Testis (tissue), 3 donors: ENCODE results near the gene JAK3. TPM values are rescaled to one million over a fixed set of nuclear protein-coding genes. Genes with fewer than 3 reads are reported as not detected.

Experiments
- DNase-seq: peaks from one replicate; pipeline ENCODE4 v3.0.0-alpha.2; 2019
- H3K27ac ChIP-seq, 2 donors: fragments of 200-600 bp; sonication (generic); one replicate each; pipeline ENCODE4 v1.5.1; 2019
- H3K27me3 ChIP-seq: fragments of 200-600 bp; sonication (generic); one replicate; pipeline ENCODE4 v1.5.1; 2019
- H3K36me3 ChIP-seq: fragments of 200-600 bp; sonication (generic); one replicate; pipeline ENCODE4 v1.5.1; 2017; ENCODE audit warnings: low read depth; ENCODE audit errors: missing control alignments
- H3K4me1 ChIP-seq: fragments of 200-600 bp; sonication (generic); one replicate; pipeline ENCODE4 v1.5.1; 2019
- H3K4me3 ChIP-seq, 2 donors: fragments of 200-600 bp; sonication (generic); one replicate each; pipeline ENCODE4 v1.5.1; 2017 to 2019
- H3K9me3 ChIP-seq: fragments of 200-600 bp; sonication (generic); one replicate; pipeline ENCODE4 v1.5.1; 2017
- POLR2A ChIP-seq: fragments of 450-650 bp; IDR thresholded peaks from one replicate; pipeline ENCODE4 v1.6.1; 2017; ENCODE audit warnings: antibody characterized with exemption, mild to moderate bottlenecking, moderate library complexity
- WGBS, 2 donors: methylation state at CpG; one replicate each; pipeline ENCODE4 v1.1.5; 2018; 5-methylcytosine and 5-hydroxymethylcytosine counted together
- intact Hi-C: fragments of 100-400 bp; cut with DNase I; formaldehyde crosslinking; loops from one replicate; pipeline ENCODE4 v1.15.1; 2023; ENCODE audit warnings: low total_unique reads
- polyA plus RNA-seq: library from polyadenylated mRNA; stranded (reverse); fragments of 350-450 nt; fragmentation: Illumina TruSeq; extraction: RNeasy Lipid Tissue Mini Kit (QIAGEN cat#74804); gene quantifications from one replicate; pipeline ENCODE4 v1.2.3, GENCODE V29; 2014; ENCODE audit warnings: low read depth, low replicate concordance; ENCODE audit not compliant: insufficient read depth
- total RNA-seq, 2 donors: library from RNA; depleted of rRNA; stranded (reverse); fragments of >200 nt; gene quantifications; one replicate each; pipeline ENCODE4 v1.2.3, GENCODE V29; 2016
- TF ChIP-seq, protein P1 (sequence below), 3 experiments: fragments of 450-650 bp in 2 of 3; fragments of 200-600 bp in 1 of 3; sonication (generic) in 1 of 3; IDR thresholded peaks; one replicate each; pipeline ENCODE4 v1.5.1; 2016 to 2019; ENCODE audit warnings: antibody characterized with exemption in 3 of 3, mild to moderate bottlenecking in 2 of 3, moderate library complexity in 1 of 3

Gene JAK3
- total and polyA plus RNA-seq, 3 donors from 2014 or later, result 3.5 to 10.5 (median 5.0) TPM

DNA sequence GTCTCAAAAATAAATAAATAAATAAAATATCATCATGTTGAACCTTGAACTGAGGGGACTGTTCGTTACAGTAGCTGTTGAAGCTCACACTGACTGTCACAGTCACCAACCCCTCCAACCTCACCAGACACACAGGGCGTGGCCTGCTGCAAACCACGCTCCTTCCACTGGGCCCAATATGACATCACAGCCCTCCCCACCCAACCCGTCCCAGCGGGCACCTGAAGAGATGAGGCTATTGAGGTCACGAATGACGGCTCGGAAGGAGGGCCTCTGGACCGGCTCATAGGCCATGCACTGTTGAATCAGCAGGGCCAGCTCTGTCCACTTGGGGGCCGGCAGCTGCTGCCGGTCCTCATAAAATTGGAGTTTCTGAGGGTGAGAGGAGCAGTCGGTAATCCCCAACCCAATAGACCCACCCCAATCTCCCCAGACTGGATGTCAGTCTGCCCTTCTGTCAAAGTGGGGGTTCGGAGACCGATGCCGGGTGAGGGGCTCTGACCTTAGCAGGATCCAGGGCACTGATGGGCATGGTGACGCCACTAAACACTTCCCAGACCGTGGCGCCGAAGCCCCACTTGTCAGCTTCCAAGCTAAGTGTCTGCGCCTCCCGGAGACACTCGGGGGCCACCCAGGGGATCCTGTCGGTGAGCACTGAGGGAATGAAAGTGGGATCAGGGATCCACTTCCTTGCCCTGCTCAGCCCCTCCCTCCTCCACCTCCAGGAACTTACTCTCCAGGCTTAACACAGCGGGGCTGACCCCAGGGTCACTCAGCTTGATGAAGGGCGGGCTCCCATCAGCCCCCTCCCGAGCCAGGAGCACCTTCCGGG, 13.2 kb downstream of the JAK3 start:
- DNase-seq, result no peak
- H3K4me3 ChIP-seq, result no peak overlapping the region
- H3K36me3 ChIP-seq, result no peaks in the 10 kb centered on the region
- no peak for TF ChIP-seq POLR2A
- TF ChIP-seq, protein P1, sequence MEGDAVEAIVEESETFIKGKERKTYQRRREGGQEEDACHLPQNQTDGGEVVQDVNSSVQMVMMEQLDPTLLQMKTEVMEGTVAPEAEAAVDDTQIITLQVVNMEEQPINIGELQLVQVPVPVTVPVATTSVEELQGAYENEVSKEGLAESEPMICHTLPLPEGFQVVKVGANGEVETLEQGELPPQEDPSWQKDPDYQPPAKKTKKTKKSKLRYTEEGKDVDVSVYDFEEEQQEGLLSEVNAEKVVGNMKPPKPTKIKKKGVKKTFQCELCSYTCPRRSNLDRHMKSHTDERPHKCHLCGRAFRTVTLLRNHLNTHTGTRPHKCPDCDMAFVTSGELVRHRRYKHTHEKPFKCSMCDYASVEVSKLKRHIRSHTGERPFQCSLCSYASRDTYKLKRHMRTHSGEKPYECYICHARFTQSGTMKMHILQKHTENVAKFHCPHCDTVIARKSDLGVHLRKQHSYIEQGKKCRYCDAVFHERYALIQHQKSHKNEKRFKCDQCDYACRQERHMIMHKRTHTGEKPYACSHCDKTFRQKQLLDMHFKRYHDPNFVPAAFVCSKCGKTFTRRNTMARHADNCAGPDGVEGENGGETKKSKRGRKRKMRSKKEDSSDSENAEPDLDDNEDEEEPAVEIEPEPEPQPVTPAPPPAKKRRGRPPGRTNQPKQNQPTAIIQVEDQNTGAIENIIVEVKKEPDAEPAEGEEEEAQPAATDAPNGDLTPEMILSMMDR (IDR thresholded peaks at IDR 0.05), result no peak
- H3K27ac ChIP-seq, result no peak overlapping the region
- intact Hi-C loops, result no loop called here
- WGBS, 2 donors, result 85 to 88% methylated on average over 10 to 27 of the region's 27 CpGs
- peaks cover 3% of the 10 kb centered on the region for H3K4me1 ChIP-seq
- no peaks in the 10 kb centered on the region for H3K27me3 ChIP-seq
- H3K9me3 ChIP-seq, result no peaks in the 10 kb centered on the region

DNA sequence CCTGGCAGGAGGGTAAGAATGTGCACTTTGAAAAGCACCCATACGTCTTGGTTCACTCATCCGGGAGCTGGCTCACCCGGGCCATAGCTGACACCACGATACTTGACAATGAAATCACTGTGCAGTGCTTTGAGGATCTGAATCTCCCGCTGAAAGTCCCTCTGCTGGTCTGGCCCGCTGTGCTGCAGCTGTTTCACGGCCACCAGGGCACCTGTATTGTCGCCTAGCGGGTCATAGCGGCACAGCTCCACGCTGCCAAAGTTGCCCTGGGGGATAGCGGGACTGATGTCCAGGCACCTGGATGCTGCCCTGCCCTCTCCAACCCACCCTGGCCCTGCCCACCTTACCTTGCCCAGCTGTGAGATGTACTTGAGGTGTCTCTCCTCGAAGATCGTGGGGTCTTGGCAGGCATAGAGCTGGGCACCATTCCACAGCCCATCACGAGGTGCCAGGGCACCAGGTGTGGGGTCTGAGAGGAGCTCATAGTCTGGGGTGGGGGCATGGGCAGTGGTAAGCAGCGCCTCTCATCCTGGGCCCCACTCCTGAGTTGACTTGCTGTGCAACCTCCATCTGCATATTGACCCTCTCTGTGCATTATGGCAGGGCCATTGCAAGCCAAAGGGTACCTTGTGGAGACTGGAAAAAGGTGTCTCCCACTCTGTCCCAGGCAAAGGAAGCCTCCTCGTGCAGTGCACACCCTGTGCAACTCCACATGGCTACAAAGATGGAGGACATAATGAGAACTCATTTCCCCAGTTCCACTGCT, 15.2 kb downstream of the JAK3 start:
- no peaks in the 10 kb centered on the region for H3K27me3 ChIP-seq
- H3K36me3 ChIP-seq, result no peaks in the 10 kb centered on the region
- intact Hi-C loops, result no loop called here
- no peak for DNase-seq
- H3K9me3 ChIP-seq, result no peaks in the 10 kb centered on the region
- H3K4me1 ChIP-seq, result peaks cover 3% of the 10 kb centered on the region
- no peak overlapping the region for H3K4me3 ChIP-seq
- H3K27ac ChIP-seq, result no peak overlapping the region
- TF ChIP-seq POLR2A, result no peak
- TF ChIP-seq, protein P1 (IDR thresholded peaks at IDR 0.05), result no peak
- WGBS, 2 donors, result 83 to 87% methylated on average over 4 to 17 of the region's 17 CpGs

DNA sequence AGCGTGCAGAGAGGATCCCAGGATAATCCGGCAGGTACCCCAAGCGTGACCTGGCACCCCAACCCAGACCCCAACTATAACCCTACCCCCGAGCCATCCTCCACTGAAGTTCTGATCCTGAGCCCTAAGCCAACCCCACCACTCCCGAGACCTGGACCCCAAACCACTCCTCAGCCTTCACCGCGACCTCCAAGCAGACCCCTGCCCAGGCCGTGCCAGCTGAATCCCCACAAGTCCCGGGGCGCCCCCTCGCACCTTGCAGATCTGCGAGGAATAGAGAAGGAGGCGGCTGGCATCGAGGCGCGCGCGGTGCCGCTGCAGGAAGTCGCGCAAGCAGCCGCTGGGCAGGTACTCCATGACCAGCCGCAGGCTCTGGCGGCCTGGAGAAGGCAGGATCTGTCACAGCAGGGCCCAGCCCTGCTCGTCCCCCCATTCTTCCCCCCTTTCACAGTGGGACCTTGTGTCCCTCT, 16.3 kb downstream of the JAK3 start:
- no peaks in the 10 kb centered on the region for H3K27me3 ChIP-seq

DNA sequence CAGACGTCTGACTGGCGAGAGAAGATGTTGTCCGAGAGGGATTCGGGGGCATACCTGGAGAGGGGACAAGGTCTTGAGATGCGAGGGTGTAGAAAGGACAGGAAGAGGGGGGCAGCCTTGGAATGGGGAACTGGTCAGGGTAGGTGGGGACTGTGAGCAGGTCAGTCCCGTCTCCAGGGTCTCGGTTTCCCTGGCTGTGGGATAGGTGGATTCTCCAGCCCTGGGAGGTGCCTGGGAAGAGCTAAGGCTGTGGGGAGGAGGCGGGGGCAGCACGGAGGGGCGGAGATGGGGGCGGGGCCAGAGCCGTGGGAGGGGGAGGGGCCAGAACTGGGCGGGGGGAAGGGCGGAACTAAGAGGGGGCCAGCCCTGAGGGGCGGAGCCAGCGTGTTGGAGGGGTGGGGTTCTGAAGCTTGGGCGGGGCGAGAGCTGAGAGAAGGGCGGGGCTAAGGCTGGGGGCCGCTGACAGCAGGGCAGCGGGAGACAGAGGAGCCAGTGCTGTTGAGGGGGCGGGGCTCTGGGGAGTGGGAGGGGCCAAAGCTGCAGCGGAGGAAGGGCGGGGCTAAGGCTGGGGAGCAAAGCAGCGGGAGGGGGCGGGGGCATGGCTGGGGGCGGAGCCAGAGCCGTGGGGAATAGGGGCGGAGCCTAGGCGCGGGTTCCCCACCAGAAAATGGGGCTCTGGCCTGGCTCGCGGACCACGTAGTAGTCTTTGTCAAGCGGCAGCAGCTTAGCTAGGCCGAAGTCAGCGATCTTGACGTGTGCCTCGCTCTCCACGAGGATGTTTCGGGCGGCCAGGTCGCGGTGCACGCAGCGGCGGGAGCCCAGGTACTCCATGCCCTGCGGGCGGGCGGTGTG, 17.0 kb downstream of the JAK3 start:
- no peaks in the 10 kb centered on the region for H3K36me3 ChIP-seq
- H3K27me3 ChIP-seq, result no peaks in the 10 kb centered on the region
- peak; percentile 86 for DNase-seq
- TF ChIP-seq POLR2A, result no peak
- TF ChIP-seq, protein P1 (IDR thresholded peaks at IDR 0.05), result no peak
- peak overlapping the region; percentile 34 to 72 for H3K27ac ChIP-seq
- intact Hi-C loops, result no loop called here
- H3K4me1 ChIP-seq, result peaks cover 3% of the 10 kb centered on the region
- peak overlapping the region; percentile 26 to 51 for H3K4me3 ChIP-seq
- H3K9me3 ChIP-seq, result no peaks in the 10 kb centered on the region
- WGBS, 2 donors, result 31 to 47% methylated on average over 23 to 43 of the region's 50 CpGs

More for the DNA sequence above, 16.3 kb downstream of the JAK3 start:
- DNase-seq, result no peak
- Histone ChIP-seq H3K4me3 (peak overlapping the region; percentile 18 to 41), H3K36me3 (no peaks in the 10 kb centered on the region), H3K9me3 (no peaks in the 10 kb centered on the region), H3K27ac (no peak overlapping the region), H3K4me1 (peaks cover 3% of the 10 kb centered on the region)
- intact Hi-C loops, result no loop called here
- TF ChIP-seq, protein P1 (IDR thresholded peaks at IDR 0.05), result no peak
- TF ChIP-seq POLR2A, result no peak
- 60 to 66% methylated on average over 8 to 25 of the region's 25 CpGs for WGBS, 2 donors
